AG09309 (cell line): Measurements from ENCODE around the gene OR7C2.

Experiments
- DNase-seq: peaks from one replicate; pipeline ENCODE4 v3.0.0-alpha.2; 2010; ENCODE audit warnings: low read depth
- H3K4me3 ChIP-seq: 2 replicates; pipeline ENCODE4 v1.5.1; 2011; ENCODE audit warnings: mild to moderate bottlenecking, low read depth, low read length, moderate library complexity; ENCODE audit not compliant: control insufficient read depth
- CTCF ChIP-seq: IDR thresholded peaks from 2 replicates; pipeline ENCODE4 v1.5.1; 2011; ENCODE audit warnings: mild to moderate bottlenecking, low read depth, low read length, inconsistent platforms; ENCODE audit not compliant: insufficient read depth, control insufficient read depth; ENCODE audit errors: missing control alignments

OR7C2 gene

DNA sequence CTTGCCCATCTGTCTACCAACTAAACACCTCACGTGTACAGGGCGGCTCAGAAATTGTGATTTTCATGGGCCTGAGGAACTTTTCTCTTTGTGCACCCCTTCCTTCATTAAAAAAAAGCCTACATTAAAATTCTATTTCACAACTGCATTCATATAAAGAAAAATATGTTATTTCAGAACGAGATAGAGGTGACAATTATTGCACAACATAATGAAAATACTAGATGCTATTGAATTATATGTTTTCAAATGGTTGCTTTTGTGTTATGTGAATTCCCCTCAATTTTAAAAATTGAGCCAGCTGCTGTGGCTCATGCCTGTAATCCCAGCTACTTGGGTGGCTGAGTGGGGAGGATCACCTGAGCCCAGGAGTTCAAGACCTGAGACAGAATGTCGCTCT is 33.2 kb downstream of the OR7C2 start:
- DNase-seq, result no peak
- no peak for TF ChIP-seq CTCF
- no peak overlapping the region for H3K4me3 ChIP-seq

GRCh38 chr19:14977128-14977527 is 35.8 kb downstream of the OR7C2 start:
- TF ChIP-seq CTCF, result no peak
- H3K4me3 ChIP-seq, result no peak overlapping the region
- DNase-seq, result no peak

DNA sequence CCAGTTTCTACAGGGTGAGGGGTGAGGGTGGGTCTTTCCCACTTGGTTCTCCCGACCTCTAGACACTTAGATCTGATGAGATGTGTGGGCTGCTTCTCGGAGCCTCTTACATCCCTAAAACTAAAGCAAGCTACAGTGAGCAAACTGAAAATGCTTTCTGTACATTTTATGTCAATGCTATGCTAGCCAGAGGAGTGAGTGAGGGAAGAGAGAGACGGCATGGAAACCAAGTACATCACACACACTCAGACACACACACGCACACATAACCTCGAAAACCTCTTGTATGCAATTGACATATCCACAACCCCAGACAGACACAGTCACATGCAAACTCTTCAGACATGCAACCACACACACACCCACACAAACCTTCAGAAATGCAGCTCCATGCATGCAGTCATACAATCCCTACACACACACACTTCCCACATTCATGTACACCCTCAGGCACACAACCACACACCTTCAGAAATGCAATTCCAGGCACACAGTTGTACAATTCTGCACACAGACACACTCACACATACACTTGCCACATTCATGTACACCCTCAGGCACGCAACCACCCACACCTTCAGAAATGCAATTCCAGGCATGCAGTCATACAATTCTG is 37.0 kb downstream of the OR7C2 start:
- DNase-seq, result no peak
- H3K4me3 ChIP-seq, result no peak overlapping the region
- TF ChIP-seq CTCF, result no peak

DNA sequence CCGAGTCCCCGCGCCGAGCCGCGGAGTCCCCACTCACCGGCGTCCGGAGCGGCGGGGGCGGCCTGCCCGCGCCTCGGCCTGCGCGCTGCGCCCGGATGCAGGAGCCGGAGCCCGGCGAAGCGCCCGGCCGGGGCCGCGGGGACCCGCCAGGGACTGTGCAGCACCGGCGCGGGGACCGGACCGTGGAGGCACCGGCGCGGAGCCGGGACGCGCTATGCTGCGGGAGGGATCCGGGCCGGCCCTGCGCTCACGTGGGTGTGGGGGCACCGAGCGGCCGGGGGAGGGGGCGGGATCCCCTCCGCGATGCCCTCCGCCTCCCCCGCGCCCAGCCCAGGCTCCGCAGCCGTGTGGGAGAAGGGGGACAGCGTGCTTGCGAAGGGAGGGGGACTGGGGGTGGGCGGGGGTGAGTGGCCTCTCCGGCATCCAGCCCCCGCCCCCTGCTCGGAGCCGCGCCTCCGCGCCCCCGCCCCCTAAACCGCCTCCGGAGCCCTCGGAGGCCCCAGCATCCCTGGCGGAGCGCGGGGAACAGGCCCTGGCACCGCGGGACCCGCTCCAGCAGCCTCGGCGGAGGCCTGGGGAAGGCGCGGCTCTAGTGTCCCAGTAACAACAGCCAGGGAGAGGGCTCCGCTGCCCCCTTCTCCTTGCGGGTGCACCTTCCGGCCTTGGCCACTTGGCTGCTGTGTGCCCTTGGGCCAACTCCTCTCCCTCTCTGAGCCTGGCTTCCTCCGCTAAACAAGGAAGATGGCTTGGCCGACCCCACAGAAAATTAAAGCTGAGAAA is 38.4 kb downstream of the OR7C2 start, which contains the start of gene SLC1A6:
Gene SLC1A6, minus strand, starts transcription at position 389 of the 780 bp plus-strand sequence. CDS start 6,954 bp downstream, outside the sequence.
- no peak within 1 kb of the TSS for H3K4me3 ChIP-seq
- no peak for DNase-seq
- no peak for TF ChIP-seq CTCF

GRCh38 chr19:14985133-14985532 is 43.8 kb downstream of the OR7C2 start:
- DNase-seq, result no peak
- no peak for TF ChIP-seq CTCF
- no peak overlapping the region for H3K4me3 ChIP-seq
